PFSK-1 (cell line): ENCODE results near the gene RUFY1.

Experiments
- FOXP2 ChIP-seq: optimal IDR thresholded peaks from 2 replicates; pipeline ENCODE3; 2011; ENCODE audit warnings: borderline replicate concordance, control low read depth, inconsistent platforms; ENCODE audit not compliant: insufficient read depth; ENCODE audit errors: extremely low read length, extremely low read depth
- POLR2AphosphoS5 ChIP-seq: IDR thresholded peaks from 2 replicates; pipeline ENCODE4 v1.6.1; 2012; ENCODE audit warnings: low read depth, mild to moderate bottlenecking, control low read depth, low read length, moderate library complexity
- REST ChIP-seq, 2 experiments: IDR thresholded peaks; 2 replicates each; pipeline versions ENCODE4 v1.6.1 to v1.8.0; 2011 to 2012; ENCODE audit warnings: low read depth in 2 of 2, low read length in 2 of 2, control low read depth in 1 of 2, inconsistent platforms in 1 of 2, mild to moderate bottlenecking in 1 of 2, moderate library complexity in 1 of 2; ENCODE audit not compliant: insufficient read depth in 1 of 2
- SIN3A ChIP-seq: IDR thresholded peaks from 2 replicates; pipeline ENCODE4 v1.6.1; 2012; ENCODE audit warnings: mild to moderate bottlenecking, low read length, moderate library complexity, borderline replicate concordance; ENCODE audit not compliant: insufficient read depth
- TAF1 ChIP-seq: IDR thresholded peaks from 2 replicates; pipeline ENCODE4 v1.6.1; 2012; ENCODE audit warnings: low read length, control low read depth, borderline replicate concordance; ENCODE audit not compliant: insufficient read depth

Gene RUFY1

GRCh38 chr5:179623003-179623905 is 72.9 kb downstream of the RUFY1 start, which contains the start of gene HNRNPH1:
TSS of gene HNRNPH1 (minus strand) at chr5:179623671. CDS start at chr5:179623133, 538 bp downstream.
- TF ChIP-seq TAF1 (peak; percentile 92), SIN3A (peak; percentile 88; the same call in 1 of the 2 replicates), REST (IDR thresholded peaks at IDR 0.05; ENCODE audit: insufficient read depth in 1 of 2, low read depth in 2 of 2, low read length in 2 of 2) (peak; percentile 30 to 47; a peak in 2 of 4 replicates), FOXP2 (no peak), POLR2AphosphoS5 (peak; percentile 99)

- no peak for TF ChIP-seq REST (IDR thresholded peaks at IDR 0.05; ENCODE audit: insufficient read depth in 1 of 2, low read depth in 2 of 2, low read length in 2 of 2)
- peak; percentile 22 for TF ChIP-seq FOXP2
Observed at GRCh38 chr5:179623906-179624741, 73.8 kb downstream of the RUFY1 start.

GRCh38 chr5:179624841-179625271 is 74.5 kb downstream of the RUFY1 start:
- TF ChIP-seq SIN3A: no peak
- TF ChIP-seq REST (IDR thresholded peaks at IDR 0.05; ENCODE audit: insufficient read depth in 1 of 2, low read depth in 2 of 2, low read length in 2 of 2): no peak
- no peak for TF ChIP-seq FOXP2
- no peak for TF ChIP-seq TAF1
- TF ChIP-seq POLR2AphosphoS5: no peak

DNA sequence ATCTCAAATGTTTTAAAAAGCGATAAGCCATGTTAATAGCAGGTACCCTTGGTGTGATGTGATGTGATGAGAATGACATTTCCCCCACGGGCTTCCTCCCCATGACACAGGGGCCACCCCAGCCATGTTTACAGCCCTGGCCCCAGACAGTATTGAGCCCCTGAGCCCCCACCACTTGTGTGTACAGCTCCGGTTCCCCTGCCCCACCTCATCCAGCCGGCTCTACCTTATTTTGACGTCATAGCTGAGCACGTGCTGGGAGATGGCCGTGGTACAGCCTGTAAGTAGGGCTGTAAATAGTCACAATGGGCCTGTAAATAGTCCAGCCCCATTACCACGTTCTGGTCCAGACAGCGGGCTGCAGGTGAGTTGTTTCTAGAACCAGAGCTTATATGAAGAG is 98.1 kb downstream of the RUFY1 start:
- no peak for TF ChIP-seq POLR2AphosphoS5
- TF ChIP-seq FOXP2: no peak
- TF ChIP-seq TAF1: no peak
- no peak for TF ChIP-seq REST (IDR thresholded peaks at IDR 0.05; ENCODE audit: insufficient read depth in 1 of 2, low read depth in 2 of 2, low read length in 2 of 2)
- no peak for TF ChIP-seq SIN3A
